Stimulated activated naive CD8-positive, alpha-beta T cell treated with anti-CD3 and anti-CD28 coated beads, Interleukin-15, Interleukin-2, amounts not matched to agents 100 U/mL and 50 U/mL, for 24 hours (primary cell): ENCODE measurements around the gene FLAD1.

ENCODE experiments used
- ATAC-seq: fragments of 150-1000 bp; cut with Tn5 transposase; one replicate; pipeline ENCODE4 v1.10.0; 2021
- DNase-seq: peaks from one replicate; pipeline ENCODE4 v3.0.0; 2021

FLAD1 gene

DNA sequence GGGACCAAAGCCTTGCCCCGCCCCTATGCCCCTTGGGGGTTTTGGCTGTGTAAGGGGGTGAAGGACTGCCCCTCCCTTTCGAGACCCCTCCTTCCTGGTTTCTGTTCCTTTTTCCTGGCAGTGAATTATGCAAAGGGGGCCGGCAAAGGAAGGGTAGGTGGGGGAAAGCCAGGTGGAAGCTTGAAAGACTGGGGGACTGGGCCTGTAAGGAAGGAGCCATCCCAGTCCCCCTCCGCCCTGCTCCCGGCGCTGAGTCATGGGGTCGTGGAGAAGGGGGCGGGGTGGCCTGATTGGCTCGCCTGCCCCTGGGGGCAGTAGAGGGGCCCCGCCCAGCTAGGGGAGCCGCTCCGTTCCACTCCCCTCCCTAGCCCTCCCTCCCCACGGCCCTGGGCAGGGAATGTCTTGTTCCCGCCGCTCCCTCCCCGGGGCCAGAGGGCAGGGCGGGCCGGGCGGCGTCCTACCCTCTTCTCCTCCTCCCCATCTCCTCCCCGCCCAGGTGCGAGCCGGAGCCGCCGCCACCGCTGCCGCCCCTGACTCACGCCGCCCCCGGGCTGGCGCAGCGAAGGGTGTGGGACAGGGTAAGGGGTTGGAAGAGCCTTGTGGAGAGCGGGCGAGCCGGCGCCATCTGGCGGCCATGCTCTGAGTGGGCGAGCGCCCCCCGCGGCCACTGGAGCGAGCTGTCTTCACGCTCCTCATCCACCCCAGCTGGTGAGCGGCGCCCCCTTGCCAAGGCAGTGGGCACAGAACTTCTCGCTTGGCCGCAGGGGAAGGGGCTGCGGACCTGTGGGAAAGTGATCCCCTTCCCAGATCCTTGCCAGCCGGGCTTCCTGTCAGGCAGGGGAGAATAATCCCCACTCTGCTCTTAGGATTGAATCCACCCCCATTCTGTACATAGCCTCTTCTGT, 34.1 kb downstream of the FLAD1 start:
- DNase-seq (peak; percentile 94), ATAC-seq (peak; percentile 93)

DNA sequence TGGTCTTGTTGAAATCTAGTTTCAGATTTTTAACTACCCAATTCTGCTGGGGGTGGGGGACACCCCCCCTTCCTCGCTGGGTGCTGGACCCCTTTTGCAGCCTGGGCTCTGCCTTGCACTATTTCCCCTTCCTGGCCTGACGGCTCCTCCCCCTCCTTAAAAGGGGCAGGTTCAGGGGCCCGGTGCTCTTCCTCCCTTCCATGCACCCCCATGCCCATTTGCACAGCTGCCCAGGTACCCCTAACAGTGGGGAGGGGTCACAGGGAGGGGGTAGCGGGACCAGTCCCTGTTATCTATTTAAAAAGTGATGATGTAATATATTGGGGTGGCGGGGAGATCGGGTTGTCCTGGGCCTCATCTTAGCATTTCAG, 34.8 kb downstream of the FLAD1 start:
- no peak for DNase-seq

DNA sequence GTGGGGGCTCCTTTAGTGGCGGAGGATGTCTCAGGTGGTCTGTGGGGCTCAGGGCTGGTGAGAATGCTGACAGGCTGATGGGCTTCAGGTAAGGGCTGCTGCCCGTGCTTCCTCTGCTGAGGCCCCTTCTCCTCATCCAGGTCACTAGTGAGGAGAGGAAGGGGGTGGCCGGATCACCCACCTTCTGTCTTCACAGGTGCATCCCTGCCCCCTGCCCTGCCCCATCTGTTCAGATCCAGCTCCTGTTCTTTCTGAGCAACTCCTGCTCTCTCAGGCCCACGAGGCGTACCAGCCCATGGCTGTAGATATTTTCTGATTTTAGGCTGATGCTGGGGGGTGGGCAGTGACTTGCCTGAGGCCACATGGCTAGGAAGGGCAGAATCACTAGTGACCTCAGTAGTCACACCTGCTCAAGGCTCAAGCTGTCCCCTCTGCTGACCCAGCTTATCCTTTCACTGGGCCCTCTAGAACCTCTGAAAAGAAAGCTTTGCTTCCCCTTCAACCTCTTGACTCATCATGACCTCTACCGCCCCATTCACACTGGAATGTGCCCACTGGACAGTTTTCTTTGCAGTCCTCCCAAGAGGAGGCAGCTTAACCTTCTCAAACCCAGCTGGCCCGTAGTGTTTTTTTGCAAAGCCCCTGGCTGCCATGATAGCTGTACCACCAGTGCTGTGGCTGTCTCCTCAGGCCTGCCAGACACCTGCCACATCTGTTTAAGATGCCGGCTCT, 35.6 kb downstream of the FLAD1 start:
- ATAC-seq = no peak
- DNase-seq = no peak

More for the DNA sequence above, 34.8 kb downstream of the FLAD1 start:
- ATAC-seq = no peak

DNA sequence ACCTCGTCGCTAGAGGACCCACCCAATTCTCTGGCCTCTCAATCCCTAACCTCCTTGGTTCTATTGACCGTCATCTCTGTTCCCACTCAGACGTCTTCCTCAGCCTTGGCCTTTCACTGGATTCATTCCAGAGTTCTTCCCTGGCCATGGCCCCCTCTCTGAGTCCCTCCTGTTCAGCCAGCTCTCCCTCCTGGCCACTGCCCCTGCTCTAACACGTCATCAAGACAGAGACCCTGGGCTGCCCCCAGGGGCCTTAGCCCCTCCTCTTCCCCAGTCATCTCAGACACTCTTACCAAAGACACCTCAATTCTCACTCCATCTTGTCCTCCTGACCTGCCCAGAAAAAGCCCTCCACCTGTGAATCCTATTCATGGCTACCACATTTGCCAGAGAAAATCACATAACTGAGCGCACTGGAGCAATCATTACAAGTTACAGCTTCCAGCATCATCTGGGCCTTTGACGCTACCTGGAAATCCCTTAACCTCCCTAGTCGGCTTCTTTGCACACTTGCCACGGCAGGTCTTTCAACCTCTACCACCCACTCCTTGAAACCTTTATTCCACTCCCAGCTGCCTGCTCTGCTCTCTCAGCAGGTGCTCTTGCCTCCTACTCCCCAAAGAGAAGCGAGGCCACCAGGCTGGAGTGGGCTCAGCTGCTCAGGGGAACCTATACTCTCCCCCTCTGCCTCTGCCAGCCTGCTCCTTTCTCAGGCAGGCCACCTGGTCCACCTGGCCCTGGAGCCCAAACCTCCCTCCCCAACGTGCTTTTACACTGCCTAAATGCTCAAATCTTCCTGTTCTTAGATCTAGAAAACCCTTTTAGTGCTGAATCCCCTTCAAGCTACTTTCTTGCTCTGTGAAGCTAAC, 36.5 kb downstream of the FLAD1 start:
- DNase-seq (no peak), ATAC-seq (no peak)

DNA sequence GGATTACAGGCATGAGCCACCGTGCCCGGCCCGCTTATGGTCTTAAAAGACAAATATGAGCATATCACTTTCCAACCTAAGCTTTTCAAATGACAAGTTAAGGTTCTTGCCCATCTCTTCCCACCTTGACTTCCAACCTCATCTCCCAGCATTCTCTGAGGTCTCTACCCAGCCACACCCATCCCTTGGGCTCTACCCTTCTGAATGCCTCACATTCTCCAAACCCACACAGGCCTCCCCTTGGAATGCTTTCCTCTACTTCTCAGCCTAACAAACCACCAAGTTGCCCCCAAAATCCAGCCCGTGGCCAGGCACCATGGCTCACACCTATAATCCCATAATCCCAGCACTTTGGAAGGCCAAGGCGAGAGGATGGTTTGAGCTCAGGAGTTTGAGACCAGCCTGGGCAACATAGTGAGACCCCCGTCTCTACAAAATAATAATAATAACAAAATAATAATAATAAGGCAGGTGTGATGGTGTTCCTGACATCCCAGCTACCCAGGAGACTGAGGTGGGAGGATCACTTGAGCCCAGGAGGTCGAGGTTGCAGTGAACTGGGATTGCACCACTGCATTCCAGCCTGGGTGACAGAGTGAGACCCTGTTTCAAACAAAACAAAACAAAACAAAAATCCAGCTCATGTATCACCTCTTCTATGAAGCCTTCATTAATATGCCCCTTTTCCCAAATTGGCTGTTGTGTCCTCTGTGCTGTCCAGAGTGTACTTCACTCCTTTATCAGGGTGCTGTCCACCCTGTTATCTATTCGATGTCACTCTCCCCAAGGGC, 39.2 kb downstream of the FLAD1 start:
- ATAC-seq (no peak), DNase-seq (no peak)

DNA sequence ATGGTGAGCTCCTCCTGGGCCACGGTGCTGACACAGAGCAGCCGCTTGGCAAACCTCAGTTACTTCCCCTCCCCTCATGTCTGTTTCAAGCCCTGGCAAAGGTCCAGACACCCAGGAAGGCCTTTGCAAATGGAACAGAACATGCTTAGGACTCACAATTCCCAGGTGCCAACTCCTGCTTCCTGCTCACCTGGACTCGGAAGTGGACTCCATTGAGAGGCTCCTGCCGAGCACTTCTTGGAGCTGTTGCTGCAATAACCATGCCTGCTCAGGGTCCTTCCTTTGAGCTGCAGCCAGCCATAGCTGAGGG, 39.7 kb downstream of the FLAD1 start:
- DNase-seq = no peak

DNA sequence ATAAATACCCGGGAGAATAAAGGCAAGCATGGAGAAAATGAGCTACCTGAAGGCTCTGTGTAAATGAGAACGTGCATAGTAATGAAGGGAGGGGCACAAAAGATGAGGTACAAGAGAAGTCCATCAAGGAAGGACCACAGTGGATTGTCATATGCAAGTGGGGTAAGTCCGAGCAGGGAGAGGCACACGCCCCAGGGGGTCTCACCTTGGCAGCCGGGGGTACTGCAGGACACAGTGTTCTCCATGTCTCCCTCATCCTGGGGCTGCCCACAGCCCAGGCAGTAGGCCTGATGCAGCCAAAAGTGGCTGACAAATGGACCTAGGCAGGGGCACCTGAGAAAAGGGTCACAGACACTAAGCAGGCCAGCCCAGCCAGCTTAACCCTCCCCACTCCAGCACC, 40.5 kb downstream of the FLAD1 start:
- DNase-seq (no peak), ATAC-seq (no peak)

More for the DNA sequence above, 39.7 kb downstream of the FLAD1 start:
- ATAC-seq = no peak

DNA sequence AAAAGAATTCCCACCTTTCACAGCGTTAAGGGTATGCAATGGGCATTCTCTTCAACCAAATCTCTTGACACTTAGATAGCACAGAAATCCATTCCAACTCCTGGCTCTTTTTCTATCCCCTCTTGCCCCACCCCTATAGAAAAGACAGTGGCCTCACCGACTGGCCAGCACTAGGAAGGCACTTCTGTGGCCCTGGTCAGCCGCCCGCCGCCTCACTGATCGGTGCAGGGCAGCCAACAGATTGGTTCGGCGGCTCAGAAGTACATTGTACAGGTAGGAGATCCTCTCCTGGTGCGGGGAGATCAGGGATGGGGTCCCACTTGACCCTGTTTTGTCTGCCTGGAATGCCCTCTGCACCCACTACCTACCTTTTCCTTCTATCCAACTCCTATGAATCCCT, 41.2 kb downstream of the FLAD1 start:
- ATAC-seq = no peak
- DNase-seq = no peak

DNA sequence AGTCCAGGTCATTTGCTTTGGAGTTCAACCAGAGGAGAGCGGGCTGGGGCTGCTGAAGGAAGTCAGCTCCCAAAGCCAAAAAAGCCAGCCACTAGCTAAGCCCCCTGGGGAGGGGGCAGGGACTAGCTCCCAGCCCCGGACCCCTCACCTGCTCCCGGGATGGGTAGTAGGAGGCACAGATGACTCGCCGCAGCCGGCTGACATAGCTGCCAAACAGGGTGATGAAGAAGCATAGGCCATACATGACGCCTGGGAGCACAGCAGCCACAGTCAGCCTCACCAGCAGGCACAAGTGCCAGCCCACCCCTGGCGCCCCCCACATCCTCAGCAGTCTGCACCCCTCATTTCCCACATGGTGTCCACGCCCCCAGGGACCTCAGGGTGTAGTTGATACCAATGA, 43.0 kb downstream of the FLAD1 start:
- ATAC-seq (no peak), DNase-seq (no peak)

DNA sequence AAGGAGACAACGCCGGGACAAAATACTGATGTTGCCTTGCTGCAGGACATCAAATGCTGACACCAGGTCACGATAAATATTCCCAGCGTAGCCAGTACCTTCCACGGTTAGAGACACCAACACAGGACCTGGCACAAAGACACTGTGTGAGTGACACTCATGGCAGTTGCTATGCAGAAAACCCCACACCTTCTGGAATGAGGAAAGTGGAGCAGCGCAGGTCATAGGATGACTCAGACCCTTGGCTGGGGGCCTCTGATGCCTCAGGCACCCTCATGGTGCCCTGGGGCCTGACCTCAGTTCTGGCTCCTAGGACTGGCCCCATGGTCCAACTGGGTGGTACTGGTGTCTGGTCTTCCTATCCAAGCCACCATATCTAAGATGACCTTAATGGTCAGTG, 43.4 kb downstream of the FLAD1 start:
- ATAC-seq = peak; percentile 39
- no peak for DNase-seq

DNA sequence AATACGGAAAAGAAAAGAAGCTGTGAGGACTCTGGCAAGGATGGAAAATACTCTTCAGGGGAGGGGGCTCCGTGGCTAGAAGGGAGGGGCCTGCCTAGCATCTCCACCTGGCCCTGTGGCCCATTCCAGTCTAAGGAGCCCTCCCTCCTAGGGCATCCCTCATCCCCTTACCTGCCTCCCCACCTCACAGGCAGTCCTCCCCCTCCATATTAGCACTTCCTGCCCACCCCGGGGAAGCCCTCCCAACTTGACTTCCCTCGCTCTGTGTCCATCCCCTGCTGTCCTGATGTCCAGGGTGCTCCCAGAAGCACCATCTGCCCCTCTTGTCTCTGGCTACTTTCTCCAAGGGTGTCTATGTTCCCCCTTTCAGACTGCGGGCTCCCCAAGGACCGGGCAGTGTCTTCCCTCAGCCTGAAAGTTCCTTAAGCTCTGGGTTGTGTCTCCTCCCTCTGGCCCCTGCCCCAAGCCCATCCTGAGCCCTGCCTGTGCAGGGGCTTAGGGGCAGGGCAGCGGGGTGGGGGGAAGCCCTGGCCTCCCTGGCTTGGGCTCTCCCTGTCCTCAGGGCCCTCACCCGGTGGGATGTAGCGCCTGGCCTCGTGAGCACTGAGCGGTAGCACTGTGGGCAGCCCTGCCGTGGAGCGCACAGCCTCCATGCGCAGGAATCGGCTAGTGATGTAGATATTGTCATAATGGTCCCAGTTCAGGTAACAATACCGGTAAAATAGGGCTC, 46.5 kb downstream of the FLAD1 start:
- DNase-seq (no peak), ATAC-seq (no peak)

DNA sequence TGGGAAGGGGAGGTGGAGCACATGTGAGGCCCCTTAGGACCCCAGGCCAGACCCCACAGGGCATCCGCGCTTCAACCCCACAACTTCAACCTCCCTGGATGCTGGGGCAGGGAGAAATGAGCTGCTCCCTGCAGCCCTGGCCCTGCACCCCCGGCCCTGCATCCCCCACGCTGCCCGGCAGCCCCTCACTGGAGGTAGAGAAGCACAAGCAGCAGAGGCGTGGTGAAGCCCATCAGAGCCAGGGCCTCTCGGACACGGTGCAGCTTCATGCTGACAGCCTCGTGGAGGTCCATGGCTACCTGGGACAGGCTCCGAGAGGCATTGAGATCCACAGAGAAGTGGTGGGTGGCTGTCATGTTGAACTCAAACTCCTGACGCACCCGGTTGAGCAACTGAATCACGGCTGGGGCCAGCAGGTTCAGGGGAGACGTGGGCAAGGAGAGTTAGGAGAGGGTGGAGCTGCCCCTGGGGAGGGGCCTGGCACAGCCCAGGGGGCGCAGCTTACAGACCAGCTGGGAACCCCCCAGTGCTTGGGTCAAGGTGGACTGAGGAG, 47.2 kb downstream of the FLAD1 start:
- ATAC-seq = no peak
- no peak for DNase-seq

DNA sequence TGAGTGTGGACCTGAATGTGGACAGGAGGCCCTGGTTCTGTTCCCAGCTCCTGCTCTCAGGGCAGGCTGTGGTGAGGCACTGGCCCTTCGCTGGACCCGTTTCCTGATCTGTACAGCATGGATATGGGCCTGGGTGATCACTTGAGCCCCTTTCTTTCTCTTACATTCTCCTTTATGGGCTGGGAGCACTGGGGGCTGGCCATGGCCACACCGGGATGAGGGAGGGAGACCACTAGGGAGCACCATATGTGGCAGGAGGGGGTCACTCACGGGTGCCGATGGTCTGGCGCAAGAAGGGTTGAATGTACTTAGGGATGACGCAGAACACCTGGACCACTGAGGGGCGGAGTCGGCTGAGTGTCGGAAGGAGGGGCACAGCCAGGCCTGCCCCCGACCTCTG, 47.8 kb downstream of the FLAD1 start:
- ATAC-seq (no peak), DNase-seq (no peak)

DNA sequence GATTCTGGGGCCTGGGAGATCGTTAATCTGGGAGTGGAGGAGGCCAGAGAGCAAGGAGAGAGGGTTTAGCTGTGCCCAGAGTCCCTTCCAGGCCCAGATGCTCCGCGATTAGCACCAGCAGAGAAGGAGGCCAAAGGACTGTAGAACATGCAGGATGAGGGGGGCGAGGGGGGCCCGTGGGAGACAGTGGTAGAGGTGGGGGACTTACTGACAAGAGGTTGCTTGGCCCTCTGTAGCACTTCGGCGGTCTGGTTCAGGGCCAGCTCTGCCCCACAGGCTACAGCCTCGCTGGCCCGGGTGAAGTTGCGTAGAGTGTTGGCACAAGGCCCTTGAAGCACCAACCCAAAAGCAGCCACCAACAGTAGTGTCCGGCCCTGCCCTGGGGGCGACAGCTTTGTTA, 49.7 kb downstream of the FLAD1 start:
- no peak for ATAC-seq
- no peak for DNase-seq

DNA sequence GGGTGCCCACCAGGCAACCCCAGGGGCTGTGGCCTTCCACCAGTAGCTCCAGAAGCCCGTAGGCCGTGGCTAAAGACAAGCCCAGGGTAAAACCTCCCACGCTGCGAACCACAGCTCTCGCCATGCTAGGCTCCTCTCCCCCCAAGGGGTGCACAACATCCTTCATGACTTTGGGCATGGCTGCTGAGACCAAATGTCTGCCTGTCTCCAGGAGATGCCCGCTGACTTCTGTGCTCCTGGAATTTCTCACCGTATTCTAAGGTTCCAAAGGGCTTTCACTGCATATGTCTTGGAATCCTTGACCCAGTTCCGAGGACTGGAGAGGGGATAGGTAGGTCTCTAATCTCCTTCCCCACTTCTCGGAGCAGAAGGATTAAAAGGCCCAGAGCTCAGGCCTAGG, 50.4 kb downstream of the FLAD1 start, which contains the start of the genes DCST1 and DCST2:
Gene DCST1 (plus strand): TSS at position 301 of the 400 bp plus-strand sequence. CDS start 213 bp downstream, outside the sequence.
Gene DCST2 (minus strand): TSS at position 258 of the 400 bp plus-strand sequence. CDS start 80 bp downstream, at position 178.
- no peak for ATAC-seq
- no peak for DNase-seq

DNA sequence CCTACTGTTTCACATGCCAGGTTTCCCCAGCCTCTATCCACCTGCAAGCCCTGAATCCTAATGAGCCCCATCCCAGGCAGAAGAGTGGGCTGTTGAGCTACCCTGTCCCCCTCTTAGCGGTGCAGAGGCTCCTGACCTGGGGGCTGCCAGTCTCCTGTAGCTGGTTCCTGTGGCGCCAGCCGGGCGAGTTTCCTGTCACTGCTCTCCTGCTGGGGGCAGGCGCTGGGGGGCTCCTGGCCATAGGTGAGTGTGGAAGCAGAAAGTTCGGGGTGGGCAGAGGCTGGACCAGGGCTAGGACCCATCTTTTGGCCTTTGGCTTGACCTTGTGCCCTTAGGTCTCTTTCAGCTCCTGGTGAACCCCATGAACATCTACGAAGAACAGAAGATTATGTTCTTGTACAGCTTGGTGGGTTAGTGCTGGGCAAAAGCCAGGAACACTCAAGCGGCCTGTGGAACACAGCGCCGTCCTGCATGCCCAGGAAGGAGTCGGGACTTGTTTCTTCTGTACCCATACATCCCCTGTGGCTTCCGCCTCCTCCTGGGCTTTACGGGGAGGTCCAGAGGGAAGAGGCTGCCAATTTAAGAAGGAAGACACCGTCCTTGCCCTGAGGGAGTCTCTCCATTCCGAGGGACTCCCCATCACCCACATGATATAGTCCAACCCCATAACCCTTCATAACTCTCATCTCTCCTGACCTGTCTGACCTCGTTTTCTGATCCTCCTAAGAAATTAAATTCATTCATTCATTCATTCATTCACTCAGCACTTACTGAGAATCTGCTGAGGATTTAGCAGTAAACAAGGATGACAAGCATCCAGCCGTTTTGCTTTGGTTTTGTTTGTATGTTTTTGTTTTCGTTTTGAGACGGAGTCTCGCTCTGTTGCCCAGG, 51.4 kb downstream of the FLAD1 start:
- ATAC-seq = no peak

DNA sequence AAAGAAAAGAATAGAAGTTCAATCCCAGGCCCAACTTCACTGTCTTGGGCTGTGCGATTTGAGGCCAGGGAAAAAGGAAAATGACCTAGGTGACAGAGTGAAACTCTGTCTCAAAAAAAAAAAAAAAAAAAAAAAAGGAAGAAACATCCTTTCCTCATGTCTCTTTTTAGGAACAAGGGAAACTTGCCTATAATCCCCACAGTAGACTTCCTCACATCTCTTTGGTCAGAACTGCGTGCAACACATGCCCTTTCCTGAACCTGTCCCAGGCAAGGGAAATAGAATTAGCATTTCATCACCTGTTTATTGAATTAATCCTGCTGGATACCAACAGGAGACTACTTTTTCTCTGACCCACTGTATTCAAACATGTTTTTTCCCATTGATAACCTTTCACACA, 52.8 kb downstream of the FLAD1 start:
- no peak for DNase-seq
- no peak for ATAC-seq

More for the DNA sequence above, 51.4 kb downstream of the FLAD1 start:
- DNase-seq = no peak

DNA sequence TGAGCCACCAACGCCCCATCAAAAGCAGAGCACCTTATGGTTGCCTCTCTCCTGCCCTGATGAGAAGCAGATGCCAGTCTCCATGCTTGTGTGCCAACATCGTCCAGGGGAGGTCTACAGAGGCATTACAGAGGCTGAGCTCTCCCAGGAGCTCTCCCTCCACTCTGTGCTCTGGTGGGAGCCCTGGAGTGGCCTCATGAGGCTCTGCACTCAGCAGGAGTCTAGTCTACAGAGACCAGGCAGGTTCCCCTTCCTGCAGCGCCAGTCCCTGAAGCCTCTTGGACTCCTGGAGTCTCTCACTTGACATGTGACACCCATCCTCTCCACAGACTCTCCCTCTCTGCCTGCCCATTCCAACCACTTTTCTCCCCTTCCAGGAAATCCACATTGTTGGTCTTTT, 53.9 kb downstream of the FLAD1 start:
- DNase-seq = no peak

DNA sequence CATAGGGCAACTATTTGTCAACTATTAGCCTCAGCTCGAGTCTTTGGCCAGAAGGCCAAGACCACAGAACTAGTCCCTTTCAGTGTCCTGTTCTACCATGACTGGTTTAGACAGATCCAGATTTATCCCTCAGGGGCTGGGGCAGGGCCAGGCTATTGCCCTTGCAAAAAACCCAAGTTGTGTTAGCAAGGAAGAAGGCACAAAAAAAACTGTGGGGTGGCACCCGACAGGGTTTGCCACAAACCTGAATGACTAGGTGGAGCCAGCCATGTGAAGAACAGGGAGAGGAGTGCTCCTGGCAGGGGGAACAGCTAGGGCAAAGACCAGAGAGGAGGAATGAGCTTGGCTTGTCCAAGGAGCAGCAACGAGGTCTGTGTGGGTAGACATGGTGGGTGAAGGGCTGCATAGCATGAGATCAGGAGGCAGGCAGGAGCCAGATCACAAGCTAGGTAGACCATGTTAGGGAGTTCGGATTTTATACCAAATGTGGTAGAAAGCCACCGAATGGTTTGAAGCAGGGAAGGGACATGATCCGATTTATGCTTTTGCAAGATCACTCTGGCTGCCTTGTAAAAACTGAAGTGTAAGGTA, 54.8 kb downstream of the FLAD1 start:
- ATAC-seq = no peak

More for the DNA sequence above, 53.9 kb downstream of the FLAD1 start:
- ATAC-seq = no peak

More for the DNA sequence above, 54.8 kb downstream of the FLAD1 start:
- no peak for DNase-seq
